GM23338 (cell line): ENCODE results near the gene ORC4. TPM values are rescaled to one million over a fixed set of nuclear protein-coding genes. Genes with fewer than 3 reads are reported as not detected.

ENCODE experiments used
- ATAC-seq: fragments of 200-7000 bp; cut with Tn5 transposase; 3 replicates; pipeline ENCODE4 v1.9.1; 2020
- DNase-seq: peaks from one replicate; pipeline ENCODE4 v3.0.0-alpha.2; 2015; ENCODE audit warnings: low spot score
- H2AFZ ChIP-seq: fragments of 200-600 bp; sonication (generic); 2 replicates; pipeline ENCODE4 v1.8.0; 2016; ENCODE audit warnings: antibody characterized with exemption, mild to moderate bottlenecking, moderate library complexity
- H3F3A ChIP-seq: fragments of 200-600 bp; sonication (generic); replicated peaks from 2 replicates; pipeline ENCODE4 v1.8.0; 2017; ENCODE audit warnings: antibody characterized with exemption, mixed run types, low read depth
- H3K27ac ChIP-seq: fragments of 200-600 bp; sonication (generic); 2 replicates; pipeline ENCODE4 v1.6.1; 2016; ENCODE audit warnings: low read depth
- H3K27me3 ChIP-seq: fragments of 200-600 bp; sonication (generic); 2 replicates; pipeline ENCODE4 v1.8.0; 2016; ENCODE audit warnings: mild to moderate bottlenecking, mixed run types, moderate library complexity; ENCODE audit not compliant: insufficient read depth
- H3K36me3 ChIP-seq: fragments of 200-600 bp; sonication (generic); 2 replicates; pipeline ENCODE4 v1.8.0; 2016; ENCODE audit warnings: mild to moderate bottlenecking; ENCODE audit not compliant: insufficient read depth
- H3K4me1 ChIP-seq: fragments of 200-600 bp; sonication (generic); 2 replicates; pipeline ENCODE4 v1.8.0; 2016; ENCODE audit warnings: mild to moderate bottlenecking, moderate library complexity; ENCODE audit not compliant: insufficient read depth
- H3K4me2 ChIP-seq: fragments of 200-600 bp; sonication (generic); 2 replicates; pipeline ENCODE4 v1.7.1; 2017; ENCODE audit warnings: mixed run types
- H3K4me3 ChIP-seq: fragments of 200-600 bp; sonication (generic); 2 replicates; pipeline ENCODE4 v1.6.1; 2016; ENCODE audit warnings: mixed run types
- H3K79me2 ChIP-seq: fragments of 200-600 bp; sonication (generic); replicated peaks from 2 replicates; pipeline ENCODE4 v1.8.0; 2017; ENCODE audit warnings: mild to moderate bottlenecking; ENCODE audit not compliant: insufficient read depth
- H3K9me2 ChIP-seq: fragments of 200-600 bp; sonication (generic); 2 replicates; pipeline ENCODE4 v1.8.0; 2017; ENCODE audit not compliant: insufficient read depth
- H4K20me1 ChIP-seq: fragments of 200-600 bp; sonication (generic); replicated peaks from 2 replicates; pipeline ENCODE4 v1.8.0; 2017; ENCODE audit warnings: mild to moderate bottlenecking; ENCODE audit not compliant: insufficient read depth
- H3K27ac Mint-ChIP-seq: 2 replicates; pipeline ENCODE4 v1.8.0; 2020; ENCODE audit warnings: inconsistent platforms, mild to moderate bottlenecking, moderate library complexity, mixed read lengths
- H3K27me3 Mint-ChIP-seq: 3 replicates; pipeline ENCODE4 v1.8.0; 2022; ENCODE audit warnings: low read depth, mild to moderate bottlenecking, moderate library complexity, mixed read lengths, inconsistent platforms; ENCODE audit not compliant: insufficient read depth, poor library complexity
- H3K36me3 Mint-ChIP-seq: 3 replicates; pipeline ENCODE4 v1.8.0; 2021; ENCODE audit warnings: low read depth, mild to moderate bottlenecking, inconsistent platforms, moderate library complexity, mixed read lengths
- H3K4me1 Mint-ChIP-seq: 3 replicates; pipeline ENCODE4 v1.8.0; 2020; ENCODE audit warnings: mild to moderate bottlenecking, inconsistent platforms, mixed read lengths
- H3K4me3 Mint-ChIP-seq: 3 replicates; pipeline ENCODE4 v1.8.0; 2021; ENCODE audit warnings: moderate library complexity, mild to moderate bottlenecking, inconsistent platforms, mixed read lengths
- H3K9me3 Mint-ChIP-seq: 3 replicates; pipeline ENCODE4 v1.8.0; 2020; ENCODE audit warnings: moderate library complexity, mild to moderate bottlenecking, inconsistent platforms, mixed read lengths
- CREB1 ChIP-seq: fragments of 250-450 bp; sonication (Bioruptor Pico); IDR thresholded peaks from 2 replicates; pipeline ENCODE4 v1.5.0; 2020; ENCODE audit warnings: low read depth, mild to moderate bottlenecking, moderate library complexity
- EZH2 ChIP-seq: fragments of 200-600 bp; sonication (generic); IDR thresholded peaks from one replicate; pipeline ENCODE4 v1.8.0; 2017; ENCODE audit warnings: antibody characterized with exemption, mild to moderate bottlenecking, low read depth; ENCODE audit not compliant: unreplicated experiment
- EZH2phosphoT487 ChIP-seq: fragments of 200-600 bp; sonication (generic); IDR thresholded peaks from one replicate; pipeline ENCODE4 v1.8.1; 2018; ENCODE audit warnings: antibody characterized with exemption; ENCODE audit not compliant: unreplicated experiment
- JUNB ChIP-seq: IDR thresholded peaks from one replicate; pipeline ENCODE4 v1.6.1; 2016; ENCODE audit warnings: antibody characterized with exemption; ENCODE audit not compliant: unreplicated experiment
- NANOG ChIP-seq: IDR thresholded peaks from 2 replicates; pipeline ENCODE4 v1.6.1; 2016; ENCODE audit warnings: antibody characterized with exemption, borderline replicate concordance
- POLR2AphosphoS5 ChIP-seq: IDR thresholded peaks from 2 replicates; pipeline ENCODE4 v1.6.1; 2016; ENCODE audit warnings: antibody characterized with exemption, low read depth
- STAT1 ChIP-seq: IDR thresholded peaks from one replicate; pipeline ENCODE4 v1.6.1; 2016; ENCODE audit warnings: antibody characterized with exemption; ENCODE audit not compliant: unreplicated experiment
- ZNF114 ChIP-seq: fragments of 250-450 bp; sonication (Bioruptor Pico); IDR thresholded peaks from 2 replicates; pipeline ENCODE4 v1.5.0; 2020; ENCODE audit warnings: mild to moderate bottlenecking, moderate library complexity
- ZNF331 ChIP-seq: fragments of 250-450 bp; sonication (Bioruptor Pico); IDR thresholded peaks from 2 replicates; pipeline ENCODE4 v1.5.0; 2020; ENCODE audit warnings: low read depth, mild to moderate bottlenecking, moderate library complexity
- polyA plus RNA-seq: library from polyadenylated mRNA; unstranded; fragments of >200 nt; fragmentation: Nextera tagmentation; extraction: Ambion mirVana; gene quantifications from 2 replicates; pipeline ENCODE4 v1.2.1, GENCODE V29; 2016
- total RNA-seq: library from RNA; depleted of rRNA; stranded (reverse); fragments of >200 nt; shearing (Covaris generic); gene quantifications from 2 replicates; pipeline ENCODE4 v1.2.3, GENCODE V29; 2014
- TF ChIP-seq, protein P1 (sequence below): IDR thresholded peaks from 2 replicates; pipeline ENCODE4 v1.6.1; 2016; ENCODE audit warnings: antibody characterized with exemption
- TF ChIP-seq, protein P2 (sequence below): fragments of 250-450 bp; sonication (Bioruptor Pico); IDR thresholded peaks from 2 replicates; pipeline ENCODE4 v1.5.0; 2020; ENCODE audit warnings: mild to moderate bottlenecking, moderate library complexity
- TF ChIP-seq, protein P3 (sequence below): IDR thresholded peaks from one replicate; pipeline ENCODE4 v1.6.1; 2018; ENCODE audit warnings: antibody characterized with exemption; ENCODE audit not compliant: unreplicated experiment
- TF ChIP-seq, protein P4 (sequence below), 2 experiments: fragments of 200-600 bp in 1 of 2; sonication (generic) in 1 of 2; conservative IDR thresholded peaks; 2 replicates each; pipeline versions ENCODE4 v1.5.1 to v1.6.1; 2016 to 2017; ENCODE audit warnings: antibody characterized with exemption in 2 of 2, low read depth in 2 of 2, mild to moderate bottlenecking in 2 of 2, moderate library complexity in 1 of 2

Gene ORC4
- total and polyA plus RNA-seq, 2 experiments from 2014 or later: 47.5 to 177 TPM

DNA sequence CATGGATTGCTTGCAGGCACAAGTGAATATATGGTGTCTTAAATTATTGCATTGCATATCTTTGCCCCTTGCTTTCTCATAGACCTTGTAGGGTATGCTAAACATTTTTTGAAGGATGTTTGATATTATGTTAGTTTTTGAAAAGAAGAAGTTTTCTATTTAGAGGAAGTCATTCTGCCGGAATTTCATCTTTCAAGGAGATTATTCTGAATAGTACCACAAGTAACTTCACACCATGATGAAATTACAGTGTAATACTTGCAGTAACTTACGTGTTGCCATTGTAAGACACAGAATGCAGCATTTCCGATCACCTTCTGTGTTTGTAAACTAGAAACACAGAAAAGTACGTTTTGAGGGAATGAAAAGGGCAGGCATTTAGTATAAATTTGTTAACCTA, 103.8 kb downstream of the ORC4 start:
- Mint-ChIP-seq H3K4me3 (no peak overlapping the region), H3K9me3 (no peaks in the 10 kb centered on the region), H3K4me1 (no peaks in the 10 kb centered on the region), H3K27me3 (no peaks in the 10 kb centered on the region), H3K27ac (no peak overlapping the region), H3K36me3 (peaks cover 6% of the 10 kb centered on the region; the same call in 2 of the 3 replicates)
- Histone ChIP-seq H3K27ac (no peak overlapping the region), H3K27me3 (no peaks in the 10 kb centered on the region), H4K20me1 (no peaks in the 10 kb centered on the region), H3K4me3 (no peak overlapping the region), H3K4me1 (no peaks in the 10 kb centered on the region), H3F3A (no peaks in the 10 kb centered on the region), H3K9me2 (no peaks in the 10 kb centered on the region), H3K79me2 (no peaks in the 10 kb centered on the region), H3K36me3 (no peaks in the 10 kb centered on the region; the same call in 1 of the 2 replicates), H3K4me2 (no peak overlapping the region), H2AFZ (no peak overlapping the region)
- no peak for ATAC-seq
- DNase-seq: no peak
- TF ChIP-seq, protein P1, sequence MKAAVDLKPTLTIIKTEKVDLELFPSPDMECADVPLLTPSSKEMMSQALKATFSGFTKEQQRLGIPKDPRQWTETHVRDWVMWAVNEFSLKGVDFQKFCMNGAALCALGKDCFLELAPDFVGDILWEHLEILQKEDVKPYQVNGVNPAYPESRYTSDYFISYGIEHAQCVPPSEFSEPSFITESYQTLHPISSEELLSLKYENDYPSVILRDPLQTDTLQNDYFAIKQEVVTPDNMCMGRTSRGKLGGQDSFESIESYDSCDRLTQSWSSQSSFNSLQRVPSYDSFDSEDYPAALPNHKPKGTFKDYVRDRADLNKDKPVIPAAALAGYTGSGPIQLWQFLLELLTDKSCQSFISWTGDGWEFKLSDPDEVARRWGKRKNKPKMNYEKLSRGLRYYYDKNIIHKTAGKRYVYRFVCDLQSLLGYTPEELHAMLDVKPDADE: no peak
- TF ChIP-seq, protein P2, sequence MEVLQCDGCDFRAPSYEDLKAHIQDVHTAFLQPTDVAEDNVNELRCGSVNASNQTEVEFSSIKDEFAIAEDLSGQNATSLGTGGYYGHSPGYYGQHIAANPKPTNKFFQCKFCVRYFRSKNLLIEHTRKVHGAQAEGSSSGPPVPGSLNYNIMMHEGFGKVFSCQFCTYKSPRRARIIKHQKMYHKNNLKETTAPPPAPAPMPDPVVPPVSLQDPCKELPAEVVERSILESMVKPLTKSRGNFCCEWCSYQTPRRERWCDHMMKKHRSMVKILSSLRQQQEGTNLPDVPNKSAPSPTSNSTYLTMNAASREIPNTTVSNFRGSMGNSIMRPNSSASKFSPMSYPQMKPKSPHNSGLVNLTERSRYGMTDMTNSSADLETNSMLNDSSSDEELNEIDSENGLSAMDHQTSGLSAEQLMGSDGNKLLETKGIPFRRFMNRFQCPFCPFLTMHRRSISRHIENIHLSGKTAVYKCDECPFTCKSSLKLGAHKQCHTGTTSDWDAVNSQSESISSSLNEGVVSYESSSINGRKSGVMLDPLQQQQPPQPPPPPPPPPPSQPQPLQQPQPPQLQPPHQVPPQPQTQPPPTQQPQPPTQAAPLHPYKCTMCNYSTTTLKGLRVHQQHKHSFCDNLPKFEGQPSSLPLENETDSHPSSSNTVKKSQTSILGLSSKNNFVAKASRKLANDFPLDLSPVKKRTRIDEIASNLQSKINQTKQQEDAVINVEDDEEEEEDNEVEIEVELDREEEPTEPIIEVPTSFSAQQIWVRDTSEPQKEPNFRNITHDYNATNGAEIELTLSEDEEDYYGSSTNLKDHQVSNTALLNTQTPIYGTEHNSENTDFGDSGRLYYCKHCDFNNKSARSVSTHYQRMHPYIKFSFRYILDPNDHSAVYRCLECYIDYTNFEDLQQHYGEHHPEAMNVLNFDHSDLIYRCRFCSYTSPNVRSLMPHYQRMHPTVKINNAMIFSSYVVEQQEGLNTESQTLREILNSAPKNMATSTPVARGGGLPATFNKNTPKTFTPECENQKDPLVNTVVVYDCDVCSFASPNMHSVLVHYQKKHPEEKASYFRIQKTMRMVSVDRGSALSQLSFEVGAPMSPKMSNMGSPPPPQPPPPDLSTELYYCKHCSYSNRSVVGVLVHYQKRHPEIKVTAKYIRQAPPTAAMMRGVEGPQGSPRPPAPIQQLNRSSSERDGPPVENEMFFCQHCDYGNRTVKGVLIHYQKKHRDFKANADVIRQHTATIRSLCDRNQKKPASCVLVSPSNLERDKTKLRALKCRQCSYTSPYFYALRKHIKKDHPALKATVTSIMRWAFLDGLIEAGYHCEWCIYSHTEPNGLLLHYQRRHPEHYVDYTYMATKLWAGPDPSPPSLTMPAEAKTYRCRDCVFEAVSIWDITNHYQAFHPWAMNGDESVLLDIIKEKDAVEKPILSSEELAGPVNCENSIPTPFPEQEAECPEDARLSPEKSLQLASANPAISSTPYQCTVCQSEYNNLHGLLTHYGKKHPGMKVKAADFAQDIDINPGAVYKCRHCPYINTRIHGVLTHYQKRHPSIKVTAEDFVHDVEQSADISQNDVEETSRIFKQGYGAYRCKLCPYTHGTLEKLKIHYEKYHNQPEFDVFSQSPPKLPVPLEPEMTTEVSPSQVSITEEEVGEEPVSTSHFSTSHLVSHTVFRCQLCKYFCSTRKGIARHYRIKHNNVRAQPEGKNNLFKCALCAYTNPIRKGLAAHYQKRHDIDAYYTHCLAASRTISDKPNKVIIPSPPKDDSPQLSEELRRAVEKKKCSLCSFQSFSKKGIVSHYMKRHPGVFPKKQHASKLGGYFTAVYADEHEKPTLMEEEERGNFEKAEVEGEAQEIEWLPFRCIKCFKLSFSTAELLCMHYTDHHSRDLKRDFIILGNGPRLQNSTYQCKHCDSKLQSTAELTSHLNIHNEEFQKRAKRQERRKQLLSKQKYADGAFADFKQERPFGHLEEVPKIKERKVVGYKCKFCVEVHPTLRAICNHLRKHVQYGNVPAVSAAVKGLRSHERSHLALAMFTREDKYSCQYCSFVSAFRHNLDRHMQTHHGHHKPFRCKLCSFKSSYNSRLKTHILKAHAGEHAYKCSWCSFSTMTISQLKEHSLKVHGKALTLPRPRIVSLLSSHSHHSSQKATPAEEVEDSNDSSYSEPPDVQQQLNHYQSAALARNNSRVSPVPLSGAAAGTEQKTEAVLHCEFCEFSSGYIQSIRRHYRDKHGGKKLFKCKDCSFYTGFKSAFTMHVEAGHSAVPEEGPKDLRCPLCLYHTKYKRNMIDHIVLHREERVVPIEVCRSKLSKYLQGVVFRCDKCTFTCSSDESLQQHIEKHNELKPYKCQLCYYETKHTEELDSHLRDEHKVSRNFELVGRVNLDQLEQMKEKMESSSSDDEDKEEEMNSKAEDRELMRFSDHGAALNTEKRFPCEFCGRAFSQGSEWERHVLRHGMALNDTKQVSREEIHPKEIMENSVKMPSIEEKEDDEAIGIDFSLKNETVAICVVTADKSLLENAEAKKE (CRISPR knock-in tag): no peak
- no peak for TF ChIP-seq STAT1
- TF ChIP-seq EZH2phosphoT487: no peak
- TF ChIP-seq EZH2: no peak
- TF ChIP-seq, protein P3, sequence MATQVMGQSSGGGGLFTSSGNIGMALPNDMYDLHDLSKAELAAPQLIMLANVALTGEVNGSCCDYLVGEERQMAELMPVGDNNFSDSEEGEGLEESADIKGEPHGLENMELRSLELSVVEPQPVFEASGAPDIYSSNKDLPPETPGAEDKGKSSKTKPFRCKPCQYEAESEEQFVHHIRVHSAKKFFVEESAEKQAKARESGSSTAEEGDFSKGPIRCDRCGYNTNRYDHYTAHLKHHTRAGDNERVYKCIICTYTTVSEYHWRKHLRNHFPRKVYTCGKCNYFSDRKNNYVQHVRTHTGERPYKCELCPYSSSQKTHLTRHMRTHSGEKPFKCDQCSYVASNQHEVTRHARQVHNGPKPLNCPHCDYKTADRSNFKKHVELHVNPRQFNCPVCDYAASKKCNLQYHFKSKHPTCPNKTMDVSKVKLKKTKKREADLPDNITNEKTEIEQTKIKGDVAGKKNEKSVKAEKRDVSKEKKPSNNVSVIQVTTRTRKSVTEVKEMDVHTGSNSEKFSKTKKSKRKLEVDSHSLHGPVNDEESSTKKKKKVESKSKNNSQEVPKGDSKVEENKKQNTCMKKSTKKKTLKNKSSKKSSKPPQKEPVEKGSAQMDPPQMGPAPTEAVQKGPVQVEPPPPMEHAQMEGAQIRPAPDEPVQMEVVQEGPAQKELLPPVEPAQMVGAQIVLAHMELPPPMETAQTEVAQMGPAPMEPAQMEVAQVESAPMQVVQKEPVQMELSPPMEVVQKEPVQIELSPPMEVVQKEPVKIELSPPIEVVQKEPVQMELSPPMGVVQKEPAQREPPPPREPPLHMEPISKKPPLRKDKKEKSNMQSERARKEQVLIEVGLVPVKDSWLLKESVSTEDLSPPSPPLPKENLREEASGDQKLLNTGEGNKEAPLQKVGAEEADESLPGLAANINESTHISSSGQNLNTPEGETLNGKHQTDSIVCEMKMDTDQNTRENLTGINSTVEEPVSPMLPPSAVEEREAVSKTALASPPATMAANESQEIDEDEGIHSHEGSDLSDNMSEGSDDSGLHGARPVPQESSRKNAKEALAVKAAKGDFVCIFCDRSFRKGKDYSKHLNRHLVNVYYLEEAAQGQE: no peak
- no peak for TF ChIP-seq NANOG
- TF ChIP-seq JUNB: no peak
- TF ChIP-seq, protein P4, sequence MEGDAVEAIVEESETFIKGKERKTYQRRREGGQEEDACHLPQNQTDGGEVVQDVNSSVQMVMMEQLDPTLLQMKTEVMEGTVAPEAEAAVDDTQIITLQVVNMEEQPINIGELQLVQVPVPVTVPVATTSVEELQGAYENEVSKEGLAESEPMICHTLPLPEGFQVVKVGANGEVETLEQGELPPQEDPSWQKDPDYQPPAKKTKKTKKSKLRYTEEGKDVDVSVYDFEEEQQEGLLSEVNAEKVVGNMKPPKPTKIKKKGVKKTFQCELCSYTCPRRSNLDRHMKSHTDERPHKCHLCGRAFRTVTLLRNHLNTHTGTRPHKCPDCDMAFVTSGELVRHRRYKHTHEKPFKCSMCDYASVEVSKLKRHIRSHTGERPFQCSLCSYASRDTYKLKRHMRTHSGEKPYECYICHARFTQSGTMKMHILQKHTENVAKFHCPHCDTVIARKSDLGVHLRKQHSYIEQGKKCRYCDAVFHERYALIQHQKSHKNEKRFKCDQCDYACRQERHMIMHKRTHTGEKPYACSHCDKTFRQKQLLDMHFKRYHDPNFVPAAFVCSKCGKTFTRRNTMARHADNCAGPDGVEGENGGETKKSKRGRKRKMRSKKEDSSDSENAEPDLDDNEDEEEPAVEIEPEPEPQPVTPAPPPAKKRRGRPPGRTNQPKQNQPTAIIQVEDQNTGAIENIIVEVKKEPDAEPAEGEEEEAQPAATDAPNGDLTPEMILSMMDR (conservative IDR thresholded peaks at IDR 0.05; ENCODE audit: low read depth in 2 of 2): no peak
- no peak for TF ChIP-seq POLR2AphosphoS5
- no peak for TF ChIP-seq ZNF331 (CRISPR knock-in tag)
- no peak for TF ChIP-seq ZNF114 (CRISPR knock-in tag)
- no peak for TF ChIP-seq CREB1 (CRISPR knock-in tag)
